Mucosa of descending colon (tissue), 3 donors: Measurements from ENCODE around the gene KIF15. TPM values are rescaled to one million over a fixed set of nuclear protein-coding genes. Genes with fewer than 3 reads are reported as not detected.

ENCODE experiments used
- ATAC-seq: fragments of 200-7000 bp; cut with Tn5 transposase; one replicate; pipeline ENCODE4 v1.9.1; 2020; ENCODE audit warnings: mild to moderate bottlenecking, moderate library complexity
- DNase-seq, 3 donors: peaks; one replicate each; pipeline ENCODE4 v3.0.0-alpha.2; 2020
- H3K36me3 ChIP-seq: fragments of 200-600 bp; one replicate; pipeline ENCODE4 v1.8.0; 2021; ENCODE audit warnings: low read depth, mild to moderate bottlenecking
- H3K4me1 ChIP-seq: fragments of 200-600 bp; one replicate; pipeline ENCODE4 v1.8.0; 2021; ENCODE audit warnings: low read depth, mild to moderate bottlenecking
- H3K4me3 ChIP-seq: fragments of 200-600 bp; one replicate; pipeline ENCODE4 v1.8.0; 2021; ENCODE audit warnings: mild to moderate bottlenecking
- H3K9me3 ChIP-seq: fragments of 200-600 bp; one replicate; pipeline ENCODE4 v1.8.0; 2021; ENCODE audit warnings: mild to moderate bottlenecking
- CTCF ChIP-seq: fragments of 200-600 bp; IDR thresholded peaks from one replicate; pipeline ENCODE4 v1.8.0; 2022; ENCODE audit warnings: antibody characterized with exemption, mild to moderate bottlenecking
- intact Hi-C, 2 donors: fragments of 100-400 bp; cut with DNase I in 1 of 2; cut with micrococcal nuclease in 1 of 2; formaldehyde crosslinking; loops; one replicate each; pipeline versions ENCODE4 v1.11.0 to v1.11.1; 2022; cut with DNase I, micrococcal nuclease
- total RNA-seq, 3 donors: library from RNA; stranded (reverse); fragmentation: NEBNext Ultra II Directional in 2 of 3; extraction: Animal tissue kit (Norgen Biotek cat#: 25700) in 2 of 3; gene quantifications; one replicate each; pipeline versions ENCODE4 v1.2.1 to v1.2.4, GENCODE V29; 2021 to 2023
- donor health status: DM: no; HTN: no; CAD: no; lungs with moderate emphysema.
- donor health status: DM: no; HTN: no; CAD: no.
- donor health status: DM: no; HTN: yes; CAD: no.

Gene KIF15
- total RNA-seq, 3 donors from 2014 or later = 1.6 to 7.6 (median 2.4) TPM

GRCh38 chr3:44734646-44735168 lies 26.9 kb upstream of the KIF15 start:
- intact Hi-C loops = no loop called here
- H3K9me3 ChIP-seq = peaks cover 96% of the 10 kb centered on the region
- ATAC-seq = no peak
- H3K4me3 ChIP-seq = no peak overlapping the region
- DNase-seq = no peak
- H3K36me3 ChIP-seq = no peaks in the 10 kb centered on the region
- H3K4me1 ChIP-seq = peaks cover 3% of the 10 kb centered on the region
- TF ChIP-seq CTCF = no peak

- peaks cover 33% of the 10 kb centered on the region for H3K9me3 ChIP-seq
- H3K36me3 ChIP-seq = no peaks in the 10 kb centered on the region
- peak overlapping the region; percentile 43 for H3K4me3 ChIP-seq
- H3K4me1 ChIP-seq = peaks cover 13% of the 10 kb centered on the region
- intact Hi-C loops = no loop called here
- ATAC-seq = peak; percentile 8
- TF ChIP-seq CTCF = no peak
- no peak for DNase-seq
Measured at GRCh38 chr3:44761101-44761423, 532 bp upstream of the KIF15 start.

GRCh38 chr3:44762170-44762677 lies 630 bp downstream of the KIF15 start:
- no peak overlapping the region for H3K4me3 ChIP-seq
- H3K36me3 ChIP-seq = no peaks in the 10 kb centered on the region
- DNase-seq = no peak
- no peak for ATAC-seq
- intact Hi-C loops = no loop called here
- peaks cover 13% of the 10 kb centered on the region for H3K4me1 ChIP-seq
- TF ChIP-seq CTCF = no peak
- peaks cover 28% of the 10 kb centered on the region for H3K9me3 ChIP-seq

- intact Hi-C loops = no loop called here
- no peak overlapping the region for H3K4me3 ChIP-seq
- no peak for ATAC-seq
Measured at GRCh38 chr3:44762690-44763089, 1.1 kb downstream of the KIF15 start.

GRCh38 chr3:44764248-44764647 lies 2.7 kb downstream of the KIF15 start:
- peaks cover 12% of the 10 kb centered on the region for H3K9me3 ChIP-seq
- ATAC-seq (no peak), DNase-seq (no peak)
- no peak overlapping the region for H3K4me3 ChIP-seq
- peaks cover 13% of the 10 kb centered on the region for H3K4me1 ChIP-seq
- no peak for TF ChIP-seq CTCF
- intact Hi-C loops = no loop called here
- no peaks in the 10 kb centered on the region for H3K36me3 ChIP-seq

More at GRCh38 chr3:44762690-44763089, 1.1 kb downstream of the KIF15 start:
- H3K36me3 ChIP-seq = no peaks in the 10 kb centered on the region
- H3K9me3 ChIP-seq = peaks cover 25% of the 10 kb centered on the region
- peaks cover 13% of the 10 kb centered on the region for H3K4me1 ChIP-seq
- DNase-seq = no peak
- no peak for TF ChIP-seq CTCF
